ENCODE results near the gene DUOX1.
"Not testable (repeated sequence)": the region's sequence is repeated elsewhere in the genome, so short reads cannot be mapped to it uniquely, and the experiment has no call there.

Gene DUOX1

GRCh38 chr15:45121706-45122417 lies 7.9 kb upstream of the DUOX1 start:
- DNase-seq (ENCODE audit: low read depth, low spot score), result no peak

DNA sequence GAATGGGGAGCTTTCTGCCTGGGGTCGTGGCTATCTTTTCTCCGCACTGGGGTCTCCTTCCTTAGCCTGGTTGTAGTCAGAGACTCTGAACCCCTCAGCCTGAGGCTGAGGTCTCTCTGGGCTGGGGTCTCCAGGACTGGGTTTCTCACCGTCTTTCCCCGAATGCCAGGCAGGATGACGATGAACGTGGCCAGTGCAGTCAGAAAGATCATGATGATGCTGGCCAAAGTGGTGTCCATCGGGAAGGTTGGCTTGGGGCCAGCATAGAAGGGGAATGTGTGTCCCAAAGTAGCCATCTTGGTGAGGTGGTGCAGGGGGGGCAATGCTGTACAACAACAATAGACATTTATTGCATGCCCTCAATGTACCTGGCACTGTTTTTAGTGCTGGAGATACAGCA lies 7.1 kb upstream of the DUOX1 start:
- no peak for DNase-seq (ENCODE audit: low read depth, low spot score)

DNA sequence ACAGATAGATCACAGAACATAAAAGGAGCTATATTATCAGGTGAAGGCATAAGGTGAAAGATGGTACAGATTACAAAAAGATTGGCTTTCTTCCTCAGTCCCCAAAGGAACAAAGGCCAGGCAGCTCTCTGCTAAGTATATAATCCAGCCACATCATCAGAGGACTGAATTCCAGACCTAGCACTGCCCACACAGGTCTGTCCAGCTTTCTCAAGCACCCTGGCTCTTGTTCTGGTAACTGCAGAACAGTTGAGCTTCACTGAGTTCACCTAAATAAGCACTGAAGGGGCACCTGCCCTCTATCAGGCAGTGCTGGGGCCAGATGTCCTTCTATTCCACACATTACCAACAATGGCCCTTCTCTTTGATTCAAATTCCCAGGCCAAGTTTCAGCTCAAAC lies 6.4 kb upstream of the DUOX1 start:
- no peak for DNase-seq (ENCODE audit: low read depth, low spot score)

- no peak for DNase-seq (ENCODE audit: low read depth, low spot score)
These were observed 3.1 kb upstream of the DUOX1 start for GRCh38 chr15:45126535-45127158.

DNA sequence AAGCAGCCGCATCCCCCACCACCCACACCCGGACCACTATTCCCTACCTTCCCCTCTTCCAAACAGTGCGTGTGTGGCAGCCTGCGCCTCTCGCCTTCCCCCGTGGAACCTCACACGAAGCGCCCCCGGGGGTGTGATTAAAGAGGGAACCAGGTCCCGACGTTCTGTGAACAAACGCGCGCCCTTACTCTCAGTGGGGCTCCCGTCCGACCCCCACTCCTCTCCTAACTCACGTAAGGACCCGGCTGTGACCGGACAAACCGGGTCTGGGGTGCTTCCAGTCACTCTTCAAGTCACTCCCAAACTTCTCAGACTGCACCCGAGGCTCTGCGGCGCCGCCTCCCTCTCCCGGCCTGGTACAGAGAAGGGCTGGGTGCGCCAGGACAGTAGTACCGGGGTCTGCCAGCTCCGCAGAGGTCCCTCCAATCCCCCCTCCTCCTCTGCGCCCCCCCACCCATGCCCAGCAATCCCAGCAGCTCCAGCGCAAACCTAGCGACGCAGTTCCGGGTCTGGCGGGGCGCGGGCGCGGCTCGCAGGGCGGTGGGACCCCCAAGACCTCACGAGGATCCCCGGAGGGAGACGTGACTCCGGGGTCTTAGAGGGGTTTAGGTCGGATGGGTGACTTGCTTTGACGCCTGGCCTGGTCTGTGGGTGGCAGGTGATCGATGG lies 689 bp upstream of the DUOX1 start:
- no peak for DNase-seq (ENCODE audit: low read depth, low spot score)

DNA sequence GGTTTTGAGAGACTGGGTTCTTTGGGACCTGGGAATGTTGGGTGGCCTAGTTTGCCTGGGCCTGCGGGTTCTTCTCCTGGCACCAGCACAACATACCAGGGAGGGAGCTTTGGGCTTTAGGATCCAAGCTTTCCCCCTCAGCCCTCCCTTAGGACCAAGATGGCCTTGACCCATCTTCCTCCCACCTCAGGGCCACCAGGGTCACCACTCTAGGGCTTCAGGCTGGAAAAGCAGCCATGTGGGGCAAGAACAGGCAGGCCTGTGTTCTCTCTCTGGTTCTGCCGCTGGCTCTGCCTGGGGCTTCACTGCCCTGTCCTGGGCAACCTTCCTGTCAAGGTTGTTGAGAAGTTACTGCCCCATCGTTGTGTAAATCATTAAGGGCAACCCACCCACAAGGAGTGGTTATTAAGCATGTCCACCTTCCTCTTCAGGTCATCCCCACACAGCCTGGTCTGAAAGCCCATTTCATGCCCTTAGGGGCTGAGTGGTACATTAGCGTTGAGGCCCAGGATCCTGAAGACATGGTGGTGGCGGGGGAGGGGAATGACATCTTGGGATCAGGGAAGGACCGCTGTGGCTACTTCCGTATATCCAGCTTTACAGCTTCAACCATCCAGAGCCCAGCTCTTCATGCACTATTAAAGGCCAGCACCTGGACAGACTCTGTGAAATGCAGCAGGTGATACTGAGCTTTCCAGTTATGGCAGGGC lies 652 bp downstream of the DUOX1 start:
- DNase-seq (ENCODE audit: low read depth, low spot score), result no peak

DNA sequence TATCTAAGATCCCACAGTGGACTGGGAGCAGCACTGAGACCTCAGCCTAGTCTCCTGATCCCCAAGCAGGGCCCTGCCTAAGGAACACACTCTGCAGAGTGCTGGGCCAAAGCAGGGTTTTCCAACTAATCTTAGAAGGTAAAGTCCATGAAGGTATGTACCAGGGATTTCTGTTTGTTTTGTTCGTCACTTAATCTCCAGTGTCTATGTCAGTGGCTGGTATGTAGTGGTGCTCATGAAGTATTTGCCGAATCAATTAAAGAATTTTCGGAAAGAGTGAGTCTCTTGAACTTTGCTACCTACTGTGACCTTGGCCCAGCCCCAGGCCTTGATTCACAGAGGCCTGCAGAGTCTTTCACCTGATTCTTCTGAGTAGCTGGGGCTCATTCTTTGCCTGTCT lies 1.7 kb downstream of the DUOX1 start:
- DNase-seq (ENCODE audit: low read depth, low spot score), result no peak

DNA sequence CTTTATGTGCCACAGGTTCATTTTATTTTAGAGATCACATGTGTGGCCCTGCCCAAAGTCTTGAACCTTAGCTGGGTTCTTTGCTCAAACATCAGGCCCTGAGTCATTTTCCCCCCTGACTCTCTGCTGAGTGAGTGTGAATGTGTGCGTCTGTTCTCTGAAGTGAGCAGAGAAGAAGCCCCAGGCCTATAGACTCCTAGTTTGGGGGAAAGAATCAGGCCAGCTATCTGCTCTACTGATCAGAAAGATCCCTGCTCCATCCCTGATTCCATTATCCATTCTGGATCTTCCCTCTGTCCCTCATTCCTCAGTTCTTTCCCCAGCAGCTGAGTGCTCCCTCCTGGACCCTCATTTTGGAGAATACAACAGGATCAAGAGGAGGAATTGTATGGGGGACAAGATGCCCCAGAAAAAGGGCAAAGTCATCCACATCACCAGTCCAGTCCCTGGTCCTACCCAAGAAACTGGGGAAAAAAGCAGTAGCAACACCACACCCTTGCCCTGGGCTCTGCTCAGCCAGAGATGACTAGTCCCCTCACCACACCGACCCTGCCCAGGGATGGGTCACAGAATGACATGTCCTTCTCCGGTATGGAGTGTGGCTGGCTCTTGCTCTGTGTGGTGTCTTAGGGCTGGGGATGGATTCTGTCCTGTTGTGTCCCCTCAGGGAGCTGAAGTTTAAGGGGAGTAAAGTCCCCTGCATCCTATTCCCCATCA lies 3.2 kb downstream of the DUOX1 start:
- no peak for DNase-seq (ENCODE audit: low read depth, low spot score)

GRCh38 chr15:45133561-45133920 lies 3.7 kb downstream of the DUOX1 start:
- DNase-seq (ENCODE audit: low read depth, low spot score), result no peak

DNA sequence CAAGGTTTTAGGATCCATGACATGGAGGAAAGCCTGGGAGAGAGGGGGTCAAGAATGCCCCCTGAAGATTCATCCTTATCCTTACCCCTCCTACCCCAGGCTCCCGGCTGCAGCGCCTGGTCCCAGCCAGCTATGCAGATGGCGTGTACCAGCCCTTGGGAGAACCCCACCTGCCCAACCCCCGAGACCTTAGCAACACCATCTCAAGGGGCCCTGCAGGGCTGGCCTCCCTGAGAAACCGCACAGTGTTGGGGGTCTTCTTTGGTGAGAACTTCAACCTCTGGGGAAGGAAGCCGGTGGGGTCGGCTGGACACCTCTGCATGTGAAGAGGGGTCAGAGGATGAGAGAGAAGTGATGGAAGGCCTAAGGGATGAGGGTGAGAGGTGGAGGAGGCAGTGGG lies 4.3 kb downstream of the DUOX1 start:
- DNase-seq (ENCODE audit: low read depth, low spot score), result no peak

DNA sequence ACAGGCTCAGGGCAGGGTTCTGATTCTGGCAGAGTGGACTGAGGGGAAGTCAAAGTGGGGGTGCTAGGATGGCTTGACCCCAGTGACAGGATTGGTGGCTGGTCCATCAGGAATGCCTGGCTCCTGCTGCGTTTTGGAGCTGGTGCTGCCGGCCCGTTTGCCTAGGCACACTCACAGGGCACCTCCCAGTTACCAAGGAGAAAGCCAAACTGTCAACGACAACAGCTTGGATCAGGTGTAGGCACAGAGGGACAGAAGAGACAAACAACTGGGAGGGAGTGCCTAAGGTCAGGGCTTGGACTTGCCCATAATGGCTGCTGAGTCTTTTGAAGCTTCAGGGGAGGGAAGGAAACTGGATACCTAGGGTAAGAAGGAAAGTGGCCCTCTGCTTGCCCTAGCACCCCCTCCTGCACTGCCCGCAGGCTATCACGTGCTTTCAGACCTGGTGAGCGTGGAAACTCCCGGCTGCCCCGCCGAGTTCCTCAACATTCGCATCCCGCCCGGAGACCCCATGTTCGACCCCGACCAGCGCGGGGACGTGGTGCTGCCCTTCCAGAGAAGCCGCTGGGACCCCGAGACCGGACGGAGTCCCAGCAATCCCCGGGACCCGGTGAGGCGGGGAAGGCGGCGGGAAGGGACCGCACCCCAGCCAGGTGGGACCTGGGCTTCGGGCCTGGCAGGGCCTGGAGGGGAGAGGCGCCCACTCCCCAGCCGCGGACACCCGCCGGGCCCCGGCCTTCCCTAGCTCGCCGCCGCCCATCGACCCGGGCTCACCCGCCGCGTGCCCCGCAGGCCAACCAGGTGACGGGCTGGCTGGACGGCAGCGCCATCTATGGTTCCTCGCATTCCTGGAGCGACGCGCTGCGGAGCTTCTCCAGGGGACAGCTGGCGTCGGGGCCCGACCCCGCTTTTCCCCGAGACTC lies 5.1 kb downstream of the DUOX1 start:
- no peak for DNase-seq (ENCODE audit: low read depth, low spot score)

DNA sequence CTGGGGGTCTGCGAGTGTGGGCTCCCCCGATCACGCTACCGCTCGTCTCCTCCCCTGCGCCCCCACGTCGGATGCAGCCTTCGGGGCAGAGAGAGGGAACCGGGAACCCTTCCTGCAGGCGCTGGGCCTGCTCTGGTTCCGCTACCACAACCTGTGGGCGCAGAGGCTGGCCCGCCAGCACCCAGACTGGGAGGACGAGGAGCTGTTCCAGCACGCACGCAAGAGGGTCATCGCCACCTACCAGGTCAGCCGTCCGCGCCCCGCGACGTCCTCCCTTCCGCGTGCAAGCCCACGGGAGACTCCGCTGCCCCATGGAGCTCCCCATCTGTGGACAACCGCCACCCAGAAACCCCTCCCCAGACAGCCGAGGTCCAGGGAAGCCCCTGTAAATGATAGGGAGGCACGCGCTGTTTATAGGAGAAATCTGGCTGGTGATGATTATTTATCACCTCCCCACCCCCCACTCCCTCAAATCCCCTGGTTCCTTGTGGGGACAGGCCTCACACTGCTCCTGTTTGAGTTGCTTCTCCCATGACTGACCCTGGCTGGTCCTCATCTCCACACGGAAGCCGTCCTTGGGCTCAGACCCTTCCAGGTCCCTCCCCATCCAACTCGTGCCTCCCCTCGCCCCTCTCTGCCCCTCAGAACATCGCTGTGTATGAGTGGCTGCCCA lies 6.0 kb downstream of the DUOX1 start:
- DNase-seq (ENCODE audit: low read depth, low spot score), result not testable (repeated sequence)

- DNase-seq (ENCODE audit: low read depth, low spot score), result no peak
These were observed 6.6 kb downstream of the DUOX1 start for GRCh38 chr15:45136378-45136764.

- no peak for DNase-seq (ENCODE audit: low read depth, low spot score)
These were observed 7.9 kb downstream of the DUOX1 start for GRCh38 chr15:45137703-45138102.

DNA sequence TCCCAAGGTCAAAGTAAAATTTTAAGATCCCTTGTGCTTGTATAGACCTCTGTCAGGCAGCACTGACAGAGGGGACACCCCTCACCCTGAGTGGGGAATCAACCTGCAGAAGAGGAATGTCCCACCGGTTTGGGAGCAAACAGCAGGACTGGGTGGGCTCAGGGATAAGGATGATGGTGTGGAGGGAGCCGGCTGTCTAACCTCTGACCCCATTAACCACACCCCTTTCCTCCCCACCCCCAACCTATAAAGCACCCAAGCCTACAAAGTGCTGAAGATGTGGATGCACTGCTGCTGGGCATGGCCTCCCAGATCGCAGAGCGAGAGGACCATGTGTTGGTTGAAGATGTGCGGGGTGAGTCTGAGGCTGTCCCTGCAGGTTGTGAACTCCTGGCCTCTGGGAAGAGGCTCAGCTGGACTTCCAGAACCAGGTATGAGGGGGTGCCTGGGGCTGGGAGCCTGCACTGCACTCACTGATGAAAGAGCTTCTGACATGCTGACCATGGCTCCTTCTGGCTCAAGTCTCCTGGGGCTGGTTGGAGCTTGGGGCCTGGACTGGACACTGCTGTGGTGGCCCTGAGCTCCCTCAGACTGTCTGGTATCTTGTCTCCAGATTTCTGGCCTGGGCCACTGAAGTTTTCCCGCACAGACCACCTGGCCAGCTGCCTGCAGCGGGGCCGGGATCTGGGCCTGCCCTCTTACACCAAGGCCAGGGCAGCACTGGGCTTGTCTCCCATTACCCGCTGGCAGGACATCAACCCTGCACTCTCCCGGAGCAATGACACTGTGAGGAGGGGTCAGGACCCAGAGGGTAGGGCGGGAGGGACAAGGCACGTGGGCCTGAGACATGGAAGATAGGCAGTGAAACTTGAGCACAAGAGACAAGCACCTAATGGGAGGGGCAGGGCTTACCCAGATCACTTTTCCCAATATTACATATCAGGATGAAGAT lies 9.3 kb downstream of the DUOX1 start:
- DNase-seq (ENCODE audit: low read depth, low spot score), result no peak

- no peak for DNase-seq (ENCODE audit: low read depth, low spot score)
These were observed 10.0 kb downstream of the DUOX1 start for GRCh38 chr15:45139770-45140169.

DNA sequence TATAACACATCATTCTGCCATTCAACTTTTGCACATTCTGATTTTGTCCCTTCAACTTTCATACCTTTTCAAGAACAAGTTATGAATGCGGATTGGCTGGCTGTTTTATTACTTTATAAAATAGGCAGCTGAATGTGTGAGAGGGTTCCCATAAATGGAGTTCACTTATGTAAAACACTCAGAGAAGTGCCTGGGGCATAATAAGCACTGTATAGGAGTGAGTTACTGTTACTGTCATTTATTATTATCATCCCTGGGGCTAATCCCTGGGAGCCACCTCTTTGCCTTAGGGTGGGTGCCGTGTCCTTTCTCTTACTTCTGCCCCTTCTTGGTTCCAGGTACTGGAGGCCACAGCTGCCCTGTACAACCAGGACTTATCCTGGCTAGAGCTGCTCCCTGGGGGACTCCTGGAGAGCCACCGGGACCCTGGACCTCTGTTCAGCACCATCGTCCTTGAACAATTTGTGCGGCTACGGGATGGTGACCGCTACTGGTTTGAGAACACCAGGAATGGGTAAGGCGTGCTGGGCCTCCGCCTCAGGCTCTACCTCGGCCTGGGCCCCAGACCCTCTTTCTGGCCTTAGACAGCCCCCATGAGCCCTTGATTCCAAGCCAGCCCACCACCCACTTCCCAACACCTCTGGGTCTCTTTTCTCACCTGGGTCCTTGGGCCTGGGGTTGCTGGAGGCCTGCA lies 10.9 kb downstream of the DUOX1 start:
- no peak for DNase-seq (ENCODE audit: low read depth, low spot score)

- DNase-seq (ENCODE audit: low read depth, low spot score), result no peak
These were observed 11.6 kb downstream of the DUOX1 start for GRCh38 chr15:45141386-45141785.
